Fibroblast of peridontal ligament (primary cell): ENCODE data around the gene MAPRE2.
"Not testable (repeated sequence)": the region's sequence is repeated elsewhere in the genome, so short reads cannot be mapped to it uniquely, and the experiment has no call there.

Source experiments
- DNase-seq: peaks from one replicate; pipeline ENCODE4 v3.0.0-alpha.2; 2010; ENCODE audit errors: extremely low read depth

Gene MAPRE2

GRCh38 chr18:35091841-35092240 lies 50.6 kb downstream of the MAPRE2 start:
- no peak for DNase-seq

- DNase-seq: no peak
Measured at GRCh38 chr18:35095983-35096676, 54.9 kb downstream of the MAPRE2 start.

GRCh38 chr18:35096677-35097011 lies 55.4 kb downstream of the MAPRE2 start:
- DNase-seq: no peak

- DNase-seq: no peak
Measured at GRCh38 chr18:35097195-35097594, 56.0 kb downstream of the MAPRE2 start.

GRCh38 chr18:35097763-35098162 lies 56.5 kb downstream of the MAPRE2 start:
- no peak for DNase-seq

- no peak for DNase-seq
Measured at GRCh38 chr18:35099911-35100310, 58.7 kb downstream of the MAPRE2 start.

- no peak for DNase-seq
Measured at GRCh38 chr18:35104391-35105051, 63.3 kb downstream of the MAPRE2 start.

GRCh38 chr18:35106013-35106844 lies 65.0 kb downstream of the MAPRE2 start:
- no peak for DNase-seq

- no peak for DNase-seq
Measured at GRCh38 chr18:35106845-35107148, 65.6 kb downstream of the MAPRE2 start.

GRCh38 chr18:35107216-35107615 lies 66.0 kb downstream of the MAPRE2 start:
- no peak for DNase-seq

- not testable (repeated sequence) for DNase-seq
Measured at GRCh38 chr18:35108088-35108487, 66.9 kb downstream of the MAPRE2 start.

- DNase-seq: no peak
Measured at GRCh38 chr18:35110059-35110458, 68.8 kb downstream of the MAPRE2 start.

- no peak for DNase-seq
Measured at GRCh38 chr18:35110554-35111485, 69.6 kb downstream of the MAPRE2 start.

- no peak for DNase-seq
Measured at GRCh38 chr18:35112696-35113095, 71.5 kb downstream of the MAPRE2 start.

GRCh38 chr18:35114305-35114704 lies 73.1 kb downstream of the MAPRE2 start:
- DNase-seq: no peak

- DNase-seq: no peak
Measured at GRCh38 chr18:35116784-35117318, 75.6 kb downstream of the MAPRE2 start.

GRCh38 chr18:35117372-35117771 lies 76.2 kb downstream of the MAPRE2 start:
- DNase-seq: no peak

GRCh38 chr18:35117951-35118411 lies 76.8 kb downstream of the MAPRE2 start:
- DNase-seq: peak; percentile 82

GRCh38 chr18:35118641-35119040 lies 77.4 kb downstream of the MAPRE2 start:
- DNase-seq: no peak

GRCh38 chr18:35121038-35121437 lies 79.8 kb downstream of the MAPRE2 start:
- DNase-seq: no peak

GRCh38 chr18:35121531-35121930 lies 80.3 kb downstream of the MAPRE2 start:
- DNase-seq: no peak
